ENCODE data around the gene CPVL.

DNA sequence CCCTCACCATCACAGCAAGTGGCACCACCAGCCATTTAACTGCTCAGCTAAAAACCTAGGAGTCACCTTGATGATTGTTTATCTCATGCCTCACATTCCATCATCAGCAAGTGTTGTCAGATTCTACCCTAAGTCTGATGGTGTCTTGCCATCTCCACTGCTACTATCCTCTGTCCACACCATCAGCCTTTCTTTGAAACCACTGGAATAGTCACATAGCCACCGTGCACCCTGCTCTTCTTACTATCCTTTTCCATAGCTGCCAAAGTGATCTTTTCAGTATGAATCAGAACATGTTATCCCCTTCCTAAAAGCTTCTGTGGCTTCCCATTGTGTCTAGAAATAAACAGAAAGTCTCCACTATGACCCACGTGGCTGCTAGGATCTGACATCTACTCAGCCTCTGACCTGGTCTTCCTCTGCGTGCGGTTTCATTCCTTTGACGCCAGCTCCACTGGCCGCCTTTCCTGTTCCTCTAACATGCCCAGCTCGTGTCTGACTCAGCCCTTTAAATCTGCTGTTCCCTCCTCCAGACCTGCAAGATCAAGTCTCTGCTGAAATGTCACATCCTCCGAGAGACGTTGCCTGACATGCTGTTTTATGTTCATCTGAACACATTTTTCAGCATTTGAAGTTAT is 31.7 kb upstream of the CPVL start:
- TF ChIP-seq, protein P1, sequence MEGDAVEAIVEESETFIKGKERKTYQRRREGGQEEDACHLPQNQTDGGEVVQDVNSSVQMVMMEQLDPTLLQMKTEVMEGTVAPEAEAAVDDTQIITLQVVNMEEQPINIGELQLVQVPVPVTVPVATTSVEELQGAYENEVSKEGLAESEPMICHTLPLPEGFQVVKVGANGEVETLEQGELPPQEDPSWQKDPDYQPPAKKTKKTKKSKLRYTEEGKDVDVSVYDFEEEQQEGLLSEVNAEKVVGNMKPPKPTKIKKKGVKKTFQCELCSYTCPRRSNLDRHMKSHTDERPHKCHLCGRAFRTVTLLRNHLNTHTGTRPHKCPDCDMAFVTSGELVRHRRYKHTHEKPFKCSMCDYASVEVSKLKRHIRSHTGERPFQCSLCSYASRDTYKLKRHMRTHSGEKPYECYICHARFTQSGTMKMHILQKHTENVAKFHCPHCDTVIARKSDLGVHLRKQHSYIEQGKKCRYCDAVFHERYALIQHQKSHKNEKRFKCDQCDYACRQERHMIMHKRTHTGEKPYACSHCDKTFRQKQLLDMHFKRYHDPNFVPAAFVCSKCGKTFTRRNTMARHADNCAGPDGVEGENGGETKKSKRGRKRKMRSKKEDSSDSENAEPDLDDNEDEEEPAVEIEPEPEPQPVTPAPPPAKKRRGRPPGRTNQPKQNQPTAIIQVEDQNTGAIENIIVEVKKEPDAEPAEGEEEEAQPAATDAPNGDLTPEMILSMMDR (IDR thresholded peaks at IDR 0.05), result no peak
- TF ChIP-seq EP300 (IDR thresholded peaks at IDR 0.05) (no peak), POLR2AphosphoS5 (IDR thresholded peaks at IDR 0.05) (no peak), POLR2A (IDR thresholded peaks at IDR 0.05) (no peak)

All from suprapubic skin (tissue), 4 donors.